ENCODE results near the gene ZYX.

DNA sequence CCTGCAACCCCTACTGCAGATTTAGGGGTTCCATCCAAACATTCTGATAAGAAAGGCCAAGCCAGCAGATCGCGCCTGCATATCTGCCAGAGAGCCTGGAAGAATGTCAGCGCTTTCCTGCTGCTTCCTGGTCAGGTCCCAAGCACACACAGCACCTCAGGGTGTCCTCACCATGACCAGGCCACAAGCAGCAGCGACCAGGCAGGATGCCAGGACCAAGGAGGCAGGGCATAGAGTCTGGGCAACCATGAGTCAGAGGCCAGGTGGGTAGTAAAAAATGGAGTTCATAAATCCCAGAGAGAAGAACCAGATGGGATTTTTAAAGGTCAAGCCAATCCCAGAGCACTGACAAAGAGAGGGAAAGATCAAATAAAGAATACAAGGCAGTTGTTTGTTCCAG is 13.2 kb upstream of the ZYX start:
- TF ChIP-seq POLR2AphosphoS5 (IDR thresholded peaks at IDR 0.05), result no peak
- TF ChIP-seq, protein P1, sequence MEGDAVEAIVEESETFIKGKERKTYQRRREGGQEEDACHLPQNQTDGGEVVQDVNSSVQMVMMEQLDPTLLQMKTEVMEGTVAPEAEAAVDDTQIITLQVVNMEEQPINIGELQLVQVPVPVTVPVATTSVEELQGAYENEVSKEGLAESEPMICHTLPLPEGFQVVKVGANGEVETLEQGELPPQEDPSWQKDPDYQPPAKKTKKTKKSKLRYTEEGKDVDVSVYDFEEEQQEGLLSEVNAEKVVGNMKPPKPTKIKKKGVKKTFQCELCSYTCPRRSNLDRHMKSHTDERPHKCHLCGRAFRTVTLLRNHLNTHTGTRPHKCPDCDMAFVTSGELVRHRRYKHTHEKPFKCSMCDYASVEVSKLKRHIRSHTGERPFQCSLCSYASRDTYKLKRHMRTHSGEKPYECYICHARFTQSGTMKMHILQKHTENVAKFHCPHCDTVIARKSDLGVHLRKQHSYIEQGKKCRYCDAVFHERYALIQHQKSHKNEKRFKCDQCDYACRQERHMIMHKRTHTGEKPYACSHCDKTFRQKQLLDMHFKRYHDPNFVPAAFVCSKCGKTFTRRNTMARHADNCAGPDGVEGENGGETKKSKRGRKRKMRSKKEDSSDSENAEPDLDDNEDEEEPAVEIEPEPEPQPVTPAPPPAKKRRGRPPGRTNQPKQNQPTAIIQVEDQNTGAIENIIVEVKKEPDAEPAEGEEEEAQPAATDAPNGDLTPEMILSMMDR (IDR thresholded peaks at IDR 0.05), result no peak
